HepG2 (cell line): ENCODE results near the gene CD4. TPM values are rescaled to one million over a fixed set of nuclear protein-coding genes. Genes with fewer than 3 reads are reported as not detected.

Experiments used
- ATAC-seq: fragments of 200-7000 bp; cut with Tn5 transposase; 3 replicates; pipeline ENCODE4 v1.9.1; 2020; ENCODE audit warnings: mild to moderate bottlenecking, moderate library complexity
- BruUV-seq: library from RNA; stranded (reverse); fragments of 400-500 nt; replicated peaks from 2 replicates; lab custom pipeline; 2021; lab: Mats Ljungman, UMichigan
- CTCF ChIA-PET: fragments of 300-600 bp; formaldehyde crosslinking; extraction: SDS; loops from one replicate; lab custom pipeline; 2021; ENCODE audit warnings: low total read pairs, inconsistent platforms, low intra/inter-chr PET ratio; lab: Yijun Ruan, JAX
- POLR2A ChIA-PET: fragments of 350-600 bp; sonication (Branson Sonifier 250); formaldehyde crosslinking; loops from one replicate; lab custom pipeline; 2020; ENCODE audit warnings: antibody characterized with exemption, inconsistent platforms; lab: Yijun Ruan, JAX
- DNase-seq: peaks from one replicate; pipeline ENCODE4 v3.0.0-alpha.2; 2015; ENCODE audit warnings: low spot score
- FAIRE-seq: peaks from 3 replicates; lab custom pipeline; 2011; peaks lifted over from hg19 to GRCh38; lab: Jason Lieb, UNC
- H2AFZ ChIP-seq: one replicate; pipeline ENCODE4 v1.6.1; 2011; ENCODE audit warnings: low read length, inconsistent platforms
- H3K27ac ChIP-seq: fragments of 300-600 bp; 3 replicates; pipeline ENCODE4 v1.8.0; 2011; ENCODE audit warnings: mixed run types, mild to moderate bottlenecking, mixed read lengths, low read length, inconsistent platforms; ENCODE audit not compliant: insufficient read depth; ENCODE audit errors: extremely low read length
- H3K27me3 ChIP-seq, 2 experiments: fragments of 200-600 bp in 1 of 2; 2 replicates in 1 of 2; 3 replicates in 1 of 2; pipeline versions ENCODE4 v1.6.0 to v1.8.0; 2011; ENCODE audit warnings: low read length in 2 of 2, mild to moderate bottlenecking in 2 of 2, moderate library complexity in 2 of 2, inconsistent platforms in 1 of 2; ENCODE audit not compliant: insufficient read depth in 2 of 2, control insufficient read depth in 1 of 2
- H3K36me3 ChIP-seq, 2 experiments: fragments of 200-600 bp in 1 of 2; replicated peaks in 1 of 2; 2 replicates in 1 of 2; 3 replicates in 1 of 2; pipeline versions ENCODE4 v1.5.1 to v1.8.0; 2011; ENCODE audit warnings: low read length in 2 of 2, inconsistent platforms in 1 of 2; ENCODE audit not compliant: insufficient read depth in 2 of 2, control insufficient read depth in 1 of 2
- H3K4me1 ChIP-seq: 2 replicates; pipeline ENCODE4 v1.5.1; 2012; ENCODE audit warnings: low read length, inconsistent platforms; ENCODE audit not compliant: insufficient read depth
- H3K4me2 ChIP-seq: 2 replicates; pipeline ENCODE4 v1.6.0; 2011; ENCODE audit warnings: low read depth, low read length, inconsistent platforms
- H3K4me3 ChIP-seq, 3 experiments: fragments of 200-600 bp in 1 of 3; sonication (generic), shearing (Covaris generic) in 1 of 3; replicated peaks in 1 of 3; 2 replicates each; pipeline ENCODE4 v1.5.1; 2011 to 2016; ENCODE audit warnings: low read length in 3 of 3, inconsistent platforms in 2 of 3, low read depth in 2 of 3, mild to moderate bottlenecking in 2 of 3, control low read depth in 1 of 3, mixed read lengths in 1 of 3; ENCODE audit not compliant: insufficient read depth in 1 of 3
- H3K79me2 ChIP-seq: one replicate; pipeline ENCODE4 v1.6.1; 2011; ENCODE audit warnings: low read length, inconsistent platforms; ENCODE audit not compliant: insufficient read depth
- H3K9ac ChIP-seq: 2 replicates; pipeline ENCODE4 v1.6.0; 2011; ENCODE audit warnings: mild to moderate bottlenecking, low read depth, low read length, inconsistent platforms; ENCODE audit not compliant: insufficient read depth
- H3K9me3 ChIP-seq: 2 replicates; pipeline ENCODE4 v1.5.1; 2012; ENCODE audit warnings: mild to moderate bottlenecking, low read length
- H4K20me1 ChIP-seq: 2 replicates; pipeline ENCODE4 v1.6.0; 2011; ENCODE audit warnings: inconsistent platforms, mild to moderate bottlenecking, low read length, moderate library complexity; ENCODE audit not compliant: insufficient read depth
- ATRX ChIP-seq: sonication (generic); formaldehyde crosslinking; IDR thresholded peaks from 2 replicates; pipeline ENCODE4 v1.4.0; 2020; ENCODE audit warnings: missing genetic modification reagents, borderline replicate concordance
- HNF4A ChIP-seq: sonication (generic); formaldehyde crosslinking; IDR thresholded peaks from 2 replicates; pipeline ENCODE4 v1.4.0; 2020; ENCODE audit warnings: missing genetic modification reagents
- IRF1 ChIP-seq: sonication (generic); formaldehyde crosslinking; IDR thresholded peaks from 2 replicates; pipeline ENCODE4 v1.4.0; 2020; ENCODE audit warnings: low read depth, mild to moderate bottlenecking, missing genetic modification reagents
- NCOA1 ChIP-seq: sonication (generic); formaldehyde crosslinking; IDR thresholded peaks from 2 replicates; pipeline ENCODE4 v1.9.0; 2021; ENCODE audit warnings: missing genetic modification reagents
- RBFOX2 ChIP-seq: fragments of 200-400 bp; formaldehyde crosslinking; IDR thresholded peaks from 2 replicates; pipeline ENCODE4 v1.6.1; 2017; ENCODE audit warnings: low read depth, mild to moderate bottlenecking, low read length
- STAT5B ChIP-seq: sonication (generic); formaldehyde crosslinking; IDR thresholded peaks from 2 replicates; pipeline ENCODE4 v1.4.0; 2020; ENCODE audit warnings: missing genetic modification reagents
- YEATS2 ChIP-seq: sonication (generic); formaldehyde crosslinking; IDR thresholded peaks from 2 replicates; pipeline ENCODE4 v1.4.0; 2020; ENCODE audit warnings: missing genetic modification reagents, borderline replicate concordance
- ZBTB25 ChIP-seq: IDR thresholded peaks from 2 replicates; pipeline ENCODE4 v1.6.1; 2018; ENCODE audit warnings: missing genetic modification reagents
- ZNF143 ChIP-seq: sonication (generic); formaldehyde crosslinking; IDR thresholded peaks from 2 replicates; pipeline ENCODE4 v1.4.0; 2020; ENCODE audit warnings: missing genetic modification reagents
- ZNF816 ChIP-seq: sonication (generic); formaldehyde crosslinking; IDR thresholded peaks from 2 replicates; pipeline ENCODE4 v1.8.0; 2022; ENCODE audit warnings: missing genetic modification reagents, mild to moderate bottlenecking, borderline replicate concordance
- WGBS: methylation state at CpG from one replicate; pipeline ENCODE4 v1.1.6; 2017; ENCODE audit warnings: low lambda C conversion rate; 5-methylcytosine and 5-hydroxymethylcytosine counted together
- in situ Hi-C: cut with HindIII; loops from 2 replicates; pipeline ENCODE4 v1.10.0; 2017; ENCODE audit warnings: low pct_unique_long_range_greater_than_20kb; ENCODE audit not compliant: extremely low pct_ligation_motif_present
- intact Hi-C: fragments of 100-400 bp; cut with micrococcal nuclease; formaldehyde crosslinking; loops from one replicate; pipeline ENCODE4 v1.10.0; 2022; ENCODE audit not compliant: unreplicated experiment
- polyA plus RNA-seq, 8 experiments: library from polyadenylated mRNA; depleted of rRNA in 3 of 8; stranded (reverse) in 7 of 8; unstranded in 1 of 8; fragments of >200 nt; fragmentation: Illumina TruSeq in 4 of 8; extraction: Trizol in 4 of 8; gene quantifications; 2 replicates each; pipeline versions ENCODE4 v1.2.1 to v1.2.3, GENCODE V29; 2011 to 2016; ENCODE audit warnings: low read depth in 4 of 8, missing spikeins in 1 of 8, mixed read lengths in 1 of 8; ENCODE audit not compliant: insufficient read depth in 1 of 8
- total RNA-seq, 5 experiments: library from RNA; depleted of rRNA; stranded (reverse); fragments of >200 nt; fragmentation: Illumina TruSeq; extraction: Trizol; gene quantifications; 2 replicates each; pipeline ENCODE4 v1.2.3, GENCODE V29; 2016; ENCODE audit warnings: low read depth in 1 of 5
- TF ChIP-seq, protein P1 (sequence below): sonication (generic); formaldehyde crosslinking; IDR thresholded peaks from 2 replicates; pipeline ENCODE4 v1.4.0; 2020; ENCODE audit warnings: mild to moderate bottlenecking, missing genetic modification reagents
- TF ChIP-seq, protein P2 (sequence below): sonication (generic); formaldehyde crosslinking; IDR thresholded peaks from 2 replicates; pipeline ENCODE4 v1.4.0; 2020; ENCODE audit warnings: missing genetic modification reagents

CD4 gene
- total and polyA plus RNA-seq, 2 of the 13 experiments (the other 11 are each of a cell fraction or from before 2014, with no cell fraction given), result 0.07 to 0.95 TPM

DNA sequence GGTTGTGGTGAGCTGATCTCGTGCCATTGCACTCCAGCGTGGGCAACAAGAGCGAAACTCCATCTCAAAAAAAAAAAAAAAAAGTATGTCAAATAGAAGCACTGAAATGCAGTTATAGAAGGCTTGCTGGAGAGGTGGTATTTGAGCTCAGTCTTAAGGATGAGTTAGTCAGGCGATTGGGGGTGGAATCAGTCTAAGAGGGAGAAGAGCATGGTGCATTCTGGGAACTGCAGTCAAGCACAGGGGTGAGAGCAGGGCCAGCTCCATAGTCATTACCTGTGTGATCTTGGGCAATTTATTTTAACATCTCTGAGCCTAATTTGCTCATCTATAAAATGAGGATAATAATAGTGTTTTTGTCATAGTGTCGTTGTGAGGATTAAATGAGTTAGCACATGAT is 45.5 kb downstream of the CD4 start (continued):
- TF ChIP-seq ZBTB25 (CRISPR knock-in tag), result no peak
- TF ChIP-seq ATRX (CRISPR knock-in tag), result no peak
- TF ChIP-seq STAT5B (CRISPR knock-in tag), result no peak
- TF ChIP-seq, all 625 proteins: peak for 0

GRCh38 chr12:6836851-6837250 is 47.5 kb downstream of the CD4 start:
- Histone ChIP-seq H3K4me3 (no peak overlapping the region), H3K9ac (no peak overlapping the region), H3K9me3 (no peaks in the 10 kb centered on the region), H3K4me2 (no peak overlapping the region), H3K79me2 (no peaks in the 10 kb centered on the region), H3K27me3 (no peaks in the 10 kb centered on the region), H3K27ac (no peak overlapping the region), H3K4me1 (no peaks in the 10 kb centered on the region), H2AFZ (no peak overlapping the region), H4K20me1 (no peaks in the 10 kb centered on the region), H3K36me3 (peaks cover 12 to 33% of the 10 kb centered on the region in 2 experiments; a peak in 4 of 5 replicates)
- 94% methylated on average over 2 of the region's 16 CpGs for WGBS
- ChIA-PET CTCF (no interaction called here), POLR2A (interaction anchor here (1.2 to 2.7 kb wide), 2 partner anchors 15 to 70 kb away, joined by 3 to 13 read pairs; partner anchors contain the start of genes CDCA3 and USP5)
- in situ Hi-C loops, result no loop called here
- ATAC-seq, result no peak
- BruUV-seq, result no TSS peak
- FAIRE-seq, result no peak
- intact Hi-C loops, result no loop called here
- no peak for DNase-seq
- TF ChIP-seq NCOA1 (no peak), RBFOX2 (no peak), ZNF816 (no peak), ZNF143 (CRISPR knock-in tag) (no peak), IRF1 (CRISPR knock-in tag) (no peak), YEATS2 (CRISPR knock-in tag) (no peak), HNF4A (CRISPR knock-in tag) (no peak)
- TF ChIP-seq, protein P1, sequence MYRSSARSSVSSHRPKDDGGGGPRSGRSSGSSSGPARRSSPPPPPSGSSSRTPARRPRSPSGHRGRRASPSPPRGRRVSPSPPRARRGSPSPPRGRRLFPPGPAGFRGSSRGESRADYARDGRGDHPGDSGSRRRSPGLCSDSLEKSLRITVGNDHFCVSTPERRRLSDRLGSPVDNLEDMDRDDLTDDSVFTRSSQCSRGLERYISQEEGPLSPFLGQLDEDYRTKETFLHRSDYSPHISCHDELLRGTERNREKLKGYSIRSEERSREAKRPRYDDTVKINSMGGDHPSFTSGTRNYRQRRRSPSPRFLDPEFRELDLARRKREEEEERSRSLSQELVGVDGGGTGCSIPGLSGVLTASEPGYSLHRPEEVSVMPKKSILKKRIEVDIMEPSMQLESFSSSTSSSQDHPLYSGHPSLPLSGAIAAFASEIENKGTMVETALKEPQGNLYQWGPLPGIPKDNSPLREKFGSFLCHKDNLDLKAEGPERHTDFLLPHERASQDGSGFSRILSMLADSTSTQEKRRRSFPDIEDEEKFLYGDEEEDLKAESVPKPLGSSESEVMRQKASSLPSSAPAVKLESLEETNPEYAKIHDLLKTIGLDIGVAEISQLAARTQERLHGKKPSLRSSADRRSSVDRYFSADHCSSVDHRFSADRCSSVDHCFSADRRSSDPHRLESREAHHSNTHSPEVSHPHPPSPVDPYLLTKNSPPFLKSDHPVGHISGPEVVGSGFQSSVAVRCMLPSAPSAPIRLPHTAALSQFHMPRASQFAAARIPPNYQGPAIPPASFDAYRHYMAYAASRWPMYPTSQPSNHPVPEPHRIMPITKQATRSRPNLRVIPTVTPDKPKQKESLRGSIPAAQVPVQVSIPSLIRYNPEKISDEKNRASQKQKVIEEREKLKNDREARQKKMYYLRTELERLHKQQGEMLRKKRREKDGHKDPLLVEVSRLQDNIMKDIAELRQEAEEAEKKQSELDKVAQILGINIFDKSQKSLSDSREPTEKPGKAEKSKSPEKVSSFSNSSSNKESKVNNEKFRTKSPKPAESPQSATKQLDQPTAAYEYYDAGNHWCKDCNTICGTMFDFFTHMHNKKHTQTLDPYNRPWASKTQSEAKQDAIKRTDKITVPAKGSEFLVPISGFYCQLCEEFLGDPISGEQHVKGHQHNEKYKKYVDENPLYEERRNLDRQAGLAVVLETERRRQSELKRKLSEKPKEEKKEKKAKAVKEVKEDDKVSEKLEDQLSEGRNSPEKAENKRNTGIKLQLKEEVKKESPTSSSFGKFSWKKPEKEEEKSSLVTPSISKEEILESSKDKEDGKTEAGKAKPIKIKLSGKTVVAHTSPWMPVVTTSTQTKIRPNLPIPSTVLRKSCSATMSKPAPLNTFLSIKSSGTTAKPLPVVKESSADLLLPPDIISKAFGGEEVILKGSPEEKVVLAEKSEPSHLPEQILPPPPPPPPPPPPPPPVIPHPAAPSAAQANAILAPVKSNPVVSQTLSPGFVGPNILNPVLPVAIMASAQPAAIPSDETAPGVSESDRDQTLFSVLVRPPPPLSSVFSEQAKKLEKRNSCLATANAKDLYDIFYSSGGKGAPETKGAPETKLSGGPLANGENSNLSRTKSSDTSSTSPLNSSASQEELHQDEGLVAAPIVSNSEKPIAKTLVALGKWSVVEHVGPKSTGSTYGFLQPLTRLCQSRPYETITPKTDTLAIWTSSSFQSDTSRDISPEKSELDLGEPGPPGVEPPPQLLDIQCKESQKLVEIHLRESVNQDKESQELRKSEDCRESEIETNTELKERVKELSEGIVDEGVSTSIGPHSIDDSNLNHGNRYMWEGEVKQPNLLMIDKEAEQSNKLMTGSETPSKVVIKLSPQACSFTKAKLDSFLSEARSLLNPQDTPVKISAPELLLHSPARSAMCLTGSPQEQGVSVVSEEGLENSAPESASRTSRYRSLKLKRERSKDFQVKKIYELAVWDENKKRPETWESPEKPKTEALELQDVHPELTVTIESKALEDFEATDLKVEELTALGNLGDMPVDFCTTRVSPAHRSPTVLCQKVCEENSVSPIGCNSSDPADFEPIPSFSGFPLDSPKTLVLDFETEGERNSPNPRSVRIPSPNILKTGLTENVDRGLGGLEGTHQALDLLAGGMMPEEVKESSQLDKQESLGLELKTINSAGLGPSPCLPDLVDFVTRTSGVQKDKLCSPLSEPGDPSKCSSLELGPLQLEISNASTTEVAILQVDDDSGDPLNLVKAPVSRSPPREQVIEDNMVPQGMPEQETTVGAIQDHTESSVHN (CRISPR knock-in tag), result no peak
- TF ChIP-seq, protein P2, sequence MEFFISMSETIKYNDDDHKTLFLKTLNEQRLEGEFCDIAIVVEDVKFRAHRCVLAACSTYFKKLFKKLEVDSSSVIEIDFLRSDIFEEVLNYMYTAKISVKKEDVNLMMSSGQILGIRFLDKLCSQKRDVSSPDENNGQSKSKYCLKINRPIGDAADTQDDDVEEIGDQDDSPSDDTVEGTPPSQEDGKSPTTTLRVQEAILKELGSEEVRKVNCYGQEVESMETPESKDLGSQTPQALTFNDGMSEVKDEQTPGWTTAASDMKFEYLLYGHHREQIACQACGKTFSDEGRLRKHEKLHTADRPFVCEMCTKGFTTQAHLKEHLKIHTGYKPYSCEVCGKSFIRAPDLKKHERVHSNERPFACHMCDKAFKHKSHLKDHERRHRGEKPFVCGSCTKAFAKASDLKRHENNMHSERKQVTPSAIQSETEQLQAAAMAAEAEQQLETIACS (CRISPR knock-in tag), result no peak
